Measurements from ENCODE around the gene SMAD2. TPM values are rescaled to one million over a fixed set of nuclear protein-coding genes. Genes with fewer than 3 reads are reported as not detected.

Gene SMAD2
- total RNA-seq, 1 donor from 2014 or later, result 144 TPM

- Histone ChIP-seq H3K4me2 (ENCODE audit: low read length) (no peak overlapping the region), H3K4me3 (ENCODE audit: insufficient read depth, low read depth, low read length) (no peak overlapping the region), H4K20me1 (ENCODE audit: insufficient read depth, low read length) (no peaks in the 10 kb centered on the region), H2AFZ (ENCODE audit: low read depth, low read length) (no peak overlapping the region), H3K79me2 (ENCODE audit: insufficient read depth, low read length) (no peaks in the 10 kb centered on the region), H3K36me3 (ENCODE audit: insufficient read depth, low read length) (no peaks in the 10 kb centered on the region), H3K9me3 (ENCODE audit: insufficient read depth, low read depth, low read length) (no peaks in the 10 kb centered on the region), H3K4me1 (ENCODE audit: insufficient read depth, low read length) (peaks cover under 1% of the 10 kb centered on the region), H3K9ac (ENCODE audit: low read length) (no peak overlapping the region), H3K27ac (ENCODE audit: low read depth, low read length) (no peak overlapping the region), H3K27me3 (ENCODE audit: insufficient read depth, low read length) (peaks cover 2% of the 10 kb centered on the region)
- Mint-ChIP-seq H3K27me3 (ENCODE audit: low read depth, unreplicated experiment) (peaks cover 2% of the 10 kb centered on the region), H3K9me3 (ENCODE audit: unreplicated experiment) (no peaks in the 10 kb centered on the region), H3K4me3 (ENCODE audit: unreplicated experiment) (no peak overlapping the region), H3K27ac (ENCODE audit: unreplicated experiment) (no peak overlapping the region), H3K36me3 (ENCODE audit: low read depth, unreplicated experiment) (no peaks in the 10 kb centered on the region), H3K4me1 (ENCODE audit: low read depth, unreplicated experiment) (peaks cover 6% of the 10 kb centered on the region)
- TF ChIP-seq, protein P1, sequence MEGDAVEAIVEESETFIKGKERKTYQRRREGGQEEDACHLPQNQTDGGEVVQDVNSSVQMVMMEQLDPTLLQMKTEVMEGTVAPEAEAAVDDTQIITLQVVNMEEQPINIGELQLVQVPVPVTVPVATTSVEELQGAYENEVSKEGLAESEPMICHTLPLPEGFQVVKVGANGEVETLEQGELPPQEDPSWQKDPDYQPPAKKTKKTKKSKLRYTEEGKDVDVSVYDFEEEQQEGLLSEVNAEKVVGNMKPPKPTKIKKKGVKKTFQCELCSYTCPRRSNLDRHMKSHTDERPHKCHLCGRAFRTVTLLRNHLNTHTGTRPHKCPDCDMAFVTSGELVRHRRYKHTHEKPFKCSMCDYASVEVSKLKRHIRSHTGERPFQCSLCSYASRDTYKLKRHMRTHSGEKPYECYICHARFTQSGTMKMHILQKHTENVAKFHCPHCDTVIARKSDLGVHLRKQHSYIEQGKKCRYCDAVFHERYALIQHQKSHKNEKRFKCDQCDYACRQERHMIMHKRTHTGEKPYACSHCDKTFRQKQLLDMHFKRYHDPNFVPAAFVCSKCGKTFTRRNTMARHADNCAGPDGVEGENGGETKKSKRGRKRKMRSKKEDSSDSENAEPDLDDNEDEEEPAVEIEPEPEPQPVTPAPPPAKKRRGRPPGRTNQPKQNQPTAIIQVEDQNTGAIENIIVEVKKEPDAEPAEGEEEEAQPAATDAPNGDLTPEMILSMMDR (IDR thresholded peaks at IDR 0.05; ENCODE audit: insufficient read depth, low read depth, low read length), result no peak
- no peak for TF ChIP-seq EZH2 (IDR thresholded peaks at IDR 0.05; ENCODE audit: insufficient read depth, low read length)
- FAIRE-seq, result no peak
- DNase-seq (ENCODE audit: low read depth), result no peak
Measured at GRCh38 chr18:47975105-47975504, 44.6 kb upstream of the SMAD2 start.

GRCh38 chr18:47970664-47971531, 40.4 kb upstream of the SMAD2 start:
- Histone ChIP-seq H3K27me3 (ENCODE audit: insufficient read depth, low read length) (peaks cover 2% of the 10 kb centered on the region), H4K20me1 (ENCODE audit: insufficient read depth, low read length) (no peaks in the 10 kb centered on the region), H2AFZ (ENCODE audit: low read depth, low read length) (no peak overlapping the region), H3K4me3 (ENCODE audit: insufficient read depth, low read depth, low read length) (no peak overlapping the region), H3K36me3 (ENCODE audit: insufficient read depth, low read length) (no peaks in the 10 kb centered on the region), H3K9ac (ENCODE audit: low read length) (no peak overlapping the region), H3K4me2 (ENCODE audit: low read length) (no peak overlapping the region), H3K9me3 (ENCODE audit: insufficient read depth, low read depth, low read length) (no peaks in the 10 kb centered on the region), H3K4me1 (ENCODE audit: insufficient read depth, low read length) (peaks cover 27% of the 10 kb centered on the region), H3K79me2 (ENCODE audit: insufficient read depth, low read length) (no peaks in the 10 kb centered on the region), H3K27ac (ENCODE audit: low read depth, low read length) (no peak overlapping the region)
- DNase-seq (ENCODE audit: low read depth) (no peak), FAIRE-seq (no peak)
- Mint-ChIP-seq H3K27ac (ENCODE audit: unreplicated experiment) (no peak overlapping the region), H3K36me3 (ENCODE audit: low read depth, unreplicated experiment) (no peaks in the 10 kb centered on the region), H3K4me3 (ENCODE audit: unreplicated experiment) (no peak overlapping the region), H3K4me1 (ENCODE audit: low read depth, unreplicated experiment) (peaks cover 27% of the 10 kb centered on the region), H3K27me3 (ENCODE audit: low read depth, unreplicated experiment) (no peaks in the 10 kb centered on the region), H3K9me3 (ENCODE audit: unreplicated experiment) (peaks cover 5% of the 10 kb centered on the region)
- TF ChIP-seq, protein P1 (IDR thresholded peaks at IDR 0.05; ENCODE audit: insufficient read depth, low read depth, low read length), result no peak
- no peak for TF ChIP-seq EZH2 (IDR thresholded peaks at IDR 0.05; ENCODE audit: insufficient read depth, low read length)

DNA sequence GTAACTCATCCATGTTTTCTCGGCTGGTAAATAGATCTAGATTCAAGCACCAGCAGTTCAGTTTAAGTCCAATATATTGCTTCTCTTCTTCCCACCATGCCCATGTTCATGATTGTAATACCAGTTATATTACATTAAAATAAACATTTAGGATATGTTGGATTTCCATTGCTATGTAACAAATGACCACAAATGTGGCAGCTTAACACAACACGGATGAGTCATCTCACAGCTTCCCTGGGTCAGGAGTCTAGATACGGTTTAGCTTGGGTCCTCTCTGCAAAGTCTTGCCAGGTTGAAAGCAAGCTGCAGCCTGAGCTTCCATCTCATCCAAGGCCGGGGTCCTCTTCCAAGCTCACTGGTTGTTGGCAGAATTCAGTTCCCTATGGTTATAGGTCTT, 39.4 kb upstream of the SMAD2 start:
- H3K79me2 ChIP-seq (ENCODE audit: insufficient read depth, low read length), result no peaks in the 10 kb centered on the region
- H3K36me3 Mint-ChIP-seq (ENCODE audit: low read depth, unreplicated experiment), result no peaks in the 10 kb centered on the region
- H3K4me3 ChIP-seq (ENCODE audit: insufficient read depth, low read depth, low read length), result no peak overlapping the region

More for the DNA sequence above, 39.4 kb upstream of the SMAD2 start:
- TF ChIP-seq EZH2 (IDR thresholded peaks at IDR 0.05; ENCODE audit: insufficient read depth, low read length), result no peak
- TF ChIP-seq, protein P1 (IDR thresholded peaks at IDR 0.05; ENCODE audit: insufficient read depth, low read depth, low read length), result no peak
- Histone ChIP-seq H3K27ac (ENCODE audit: low read depth, low read length) (peak overlapping the region; percentile 10), H3K27me3 (ENCODE audit: insufficient read depth, low read length) (no peaks in the 10 kb centered on the region), H3K4me2 (ENCODE audit: low read length) (peak overlapping the region; percentile 77), H3K9ac (ENCODE audit: low read length) (no peak overlapping the region), H3K9me3 (ENCODE audit: insufficient read depth, low read depth, low read length) (no peaks in the 10 kb centered on the region), H3K36me3 (ENCODE audit: insufficient read depth, low read length) (no peaks in the 10 kb centered on the region), H3K4me1 (ENCODE audit: insufficient read depth, low read length) (peaks cover 27% of the 10 kb centered on the region), H2AFZ (ENCODE audit: low read depth, low read length) (no peak overlapping the region), H4K20me1 (ENCODE audit: insufficient read depth, low read length) (no peaks in the 10 kb centered on the region)
- Mint-ChIP-seq H3K9me3 (ENCODE audit: unreplicated experiment) (peaks cover 5% of the 10 kb centered on the region), H3K27ac (ENCODE audit: unreplicated experiment) (no peak overlapping the region), H3K4me3 (ENCODE audit: unreplicated experiment) (no peak overlapping the region), H3K4me1 (ENCODE audit: low read depth, unreplicated experiment) (peaks cover 27% of the 10 kb centered on the region), H3K27me3 (ENCODE audit: low read depth, unreplicated experiment) (no peaks in the 10 kb centered on the region)
- no peak for FAIRE-seq
- peak; percentile 55 for DNase-seq (ENCODE audit: low read depth)

Measured in astrocyte (in vitro differentiated cells and primary cell).